DMS153 (cell line): ENCODE data around the gene HRAS.

Experiments
- DNase-seq: peaks from one replicate; lab custom pipeline; 2025; lab: John Stamatoyannopoulos, UW

HRAS gene

GRCh38 chr11:553083-553987 lies 18.0 kb upstream of the HRAS start:
- DNase-seq = no peak

GRCh38 chr11:551596-551995 lies 16.2 kb upstream of the HRAS start:
- no peak for DNase-seq

- no peak for DNase-seq
Observed at GRCh38 chr11:551131-551530, 15.8 kb upstream of the HRAS start.

GRCh38 chr11:550746-551085 lies 15.3 kb upstream of the HRAS start:
- DNase-seq = no peak

GRCh38 chr11:550021-550745 lies 14.8 kb upstream of the HRAS start:
- DNase-seq = no peak

- DNase-seq = no peak
Observed at GRCh38 chr11:548700-549603, 13.6 kb upstream of the HRAS start.

GRCh38 chr11:545171-545570 lies 9.8 kb upstream of the HRAS start:
- no peak for DNase-seq

- DNase-seq = no peak
Observed at GRCh38 chr11:544817-545166, 9.4 kb upstream of the HRAS start.

GRCh38 chr11:541433-541885 lies 6.1 kb upstream of the HRAS start:
- DNase-seq = no peak

GRCh38 chr11:540583-541432 lies 5.4 kb upstream of the HRAS start:
- DNase-seq = no peak

GRCh38 chr11:539971-540481 lies 4.7 kb upstream of the HRAS start:
- no peak for DNase-seq

GRCh38 chr11:538431-539051 lies 3.2 kb upstream of the HRAS start:
- DNase-seq = no peak

GRCh38 chr11:537622-538430 lies 2.5 kb upstream of the HRAS start:
- DNase-seq = no peak

- peak; percentile 93 for DNase-seq
Observed at GRCh38 chr11:536841-537621, 1.7 kb upstream of the HRAS start, which contains the start of gene LRRC56. Gene LRRC56, plus strand, starts transcription at chr11:537527. Its CDS starts 3,158 bp downstream, at chr11:540685.

- no peak for DNase-seq
Observed at GRCh38 chr11:535210-535518, 212 bp downstream of the HRAS start.

GRCh38 chr11:534396-535209 lies 773 bp downstream of the HRAS start:
- DNase-seq = peak; percentile 29

- DNase-seq = no peak
Observed at GRCh38 chr11:533586-534395, 1.6 kb downstream of the HRAS start.
